HUDEP-2 (cell line): ENCODE results near the gene ATP10B.
A peak's percentile ranks its signal among the peaks of the same experiment; 100 is the strongest.

Experiments
- DNase-seq, 76 experiments: peaks; one replicate each; lab custom pipeline; 2025; ENCODE audit not compliant: unreplicated experiment in 76 of 76; lab: John Stamatoyannopoulos, UW

The ATP10B gene

DNA sequence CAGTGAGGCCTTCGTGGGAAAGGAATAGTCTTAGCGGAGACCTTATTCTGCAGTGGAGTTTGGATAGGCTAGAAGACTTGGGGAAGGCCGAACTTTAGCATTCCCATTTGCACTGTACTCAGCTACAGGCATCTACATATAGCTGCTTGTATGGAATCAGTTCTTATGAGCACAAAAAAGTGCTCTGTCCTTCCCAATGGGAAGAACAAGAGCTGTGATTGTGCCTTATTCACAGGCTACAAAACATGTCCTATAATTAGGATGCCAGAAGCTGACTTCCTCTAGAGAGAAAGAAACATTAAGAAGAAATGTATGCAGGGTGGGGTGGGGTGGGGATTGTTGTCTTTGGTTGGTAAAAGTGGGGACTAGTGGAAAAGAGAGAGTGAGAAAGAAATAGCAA, 154.7 kb downstream of the ATP10B start:
- no peak for DNase-seq

DNA sequence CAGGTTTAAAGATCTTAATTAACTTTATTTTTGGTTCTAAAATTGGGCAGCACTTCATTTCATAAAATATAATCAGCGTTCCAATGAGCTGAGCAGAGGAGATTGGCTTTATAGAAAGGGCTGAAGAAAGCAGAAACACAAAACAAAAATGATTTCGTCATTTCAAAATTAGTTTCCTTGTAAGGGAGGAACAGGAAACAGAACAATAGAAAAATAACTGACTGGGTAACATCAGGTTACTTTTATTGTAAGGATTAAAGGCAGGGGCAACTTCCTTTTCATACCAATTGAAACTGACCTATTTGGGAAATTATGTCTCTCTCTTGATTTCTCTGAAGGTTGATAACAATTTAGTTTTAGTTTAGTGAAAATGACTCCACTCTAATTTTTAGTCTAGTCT, 157.1 kb downstream of the ATP10B start:
- no peak for DNase-seq

DNA sequence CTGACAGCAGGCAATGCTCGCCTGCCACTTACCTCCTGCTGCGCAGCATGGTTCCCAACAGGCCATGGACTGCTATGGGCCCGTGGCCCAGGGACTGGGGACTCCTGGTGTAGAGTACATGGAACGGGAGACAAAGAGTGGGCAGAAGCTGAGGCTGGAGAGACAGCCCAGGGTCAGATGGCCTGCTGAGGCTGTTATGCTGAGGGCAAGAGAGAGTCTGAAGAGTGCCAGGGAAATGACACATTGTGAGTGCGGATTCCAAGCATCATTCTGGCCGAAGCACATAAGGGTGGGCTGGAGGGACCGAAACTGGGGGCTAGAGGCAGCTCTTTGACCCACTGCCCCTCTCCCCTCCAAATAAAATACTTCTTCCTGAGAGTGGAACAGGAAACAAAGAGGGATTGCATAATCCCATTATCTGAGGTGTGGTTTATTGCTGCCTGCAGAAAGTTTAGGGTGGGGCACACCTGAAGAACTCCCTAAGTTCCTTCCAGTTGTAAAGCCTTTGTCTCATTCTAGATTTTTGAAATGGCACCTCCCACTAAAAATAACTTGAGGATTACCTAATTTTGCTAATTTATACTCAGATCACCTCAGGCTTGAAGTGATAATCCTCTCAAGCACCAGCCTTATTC, 158.1 kb downstream of the ATP10B start:
- DNase-seq = no peak

DNA sequence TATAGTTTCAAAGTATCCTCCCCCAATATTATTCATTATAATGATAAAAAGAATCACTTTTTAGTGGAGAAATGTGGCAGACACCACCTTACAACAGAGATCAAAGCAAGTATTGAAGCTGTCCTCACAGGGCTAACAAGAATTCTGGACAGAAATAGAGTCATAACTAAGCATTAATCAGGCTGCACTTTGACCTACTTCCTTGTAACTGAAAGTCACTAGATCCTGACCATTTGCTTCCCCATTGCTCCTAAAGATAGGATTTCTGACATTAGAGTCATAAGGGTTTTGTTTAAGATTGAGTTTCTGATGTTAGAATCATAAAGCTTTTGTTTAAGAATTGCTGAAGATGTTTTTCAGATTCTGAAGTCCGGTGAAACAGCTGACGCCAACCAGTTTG, 159.7 kb downstream of the ATP10B start:
- DNase-seq = no peak

DNA sequence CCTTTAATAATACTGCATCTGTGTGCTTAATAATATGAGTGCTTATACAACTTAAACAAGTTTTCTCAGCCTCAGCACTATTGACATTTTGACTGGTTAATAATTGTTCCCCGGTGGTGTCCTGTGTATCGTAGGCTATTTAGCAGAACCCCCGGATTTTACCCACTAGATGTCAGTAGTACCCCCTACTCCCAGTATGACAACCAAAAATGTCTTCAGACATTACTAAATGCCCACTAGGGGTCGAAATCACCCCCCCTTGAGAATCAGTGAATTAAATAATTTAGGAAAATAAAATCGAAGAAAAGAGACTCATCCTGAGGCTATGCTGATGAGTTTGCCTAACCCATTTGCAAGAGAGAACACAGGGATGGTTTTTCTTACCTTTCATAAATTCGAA, 166.3 kb downstream of the ATP10B start:
- peak in 2 of 76 experiments; percentile 3 to 9 for DNase-seq

DNA sequence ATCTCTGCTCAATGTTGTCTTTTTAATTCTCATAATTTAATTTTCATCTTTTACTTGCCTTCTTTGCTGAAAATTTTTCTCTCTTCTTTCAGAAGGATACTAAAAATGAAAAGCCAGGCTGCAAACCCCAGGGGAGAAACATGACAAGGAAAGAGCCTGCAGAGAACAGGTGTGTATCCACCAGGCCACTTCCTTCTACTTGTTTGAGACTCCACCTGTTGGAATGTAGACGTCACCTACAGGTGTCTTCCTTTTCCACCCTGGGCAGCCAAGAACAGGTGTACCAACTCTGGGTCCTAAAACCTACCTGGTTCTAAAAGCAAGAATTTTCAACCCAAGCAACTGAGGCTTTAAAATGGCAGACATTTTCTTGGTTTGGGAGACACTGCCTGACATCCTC, 166.8 kb downstream of the ATP10B start:
- no peak for DNase-seq

DNA sequence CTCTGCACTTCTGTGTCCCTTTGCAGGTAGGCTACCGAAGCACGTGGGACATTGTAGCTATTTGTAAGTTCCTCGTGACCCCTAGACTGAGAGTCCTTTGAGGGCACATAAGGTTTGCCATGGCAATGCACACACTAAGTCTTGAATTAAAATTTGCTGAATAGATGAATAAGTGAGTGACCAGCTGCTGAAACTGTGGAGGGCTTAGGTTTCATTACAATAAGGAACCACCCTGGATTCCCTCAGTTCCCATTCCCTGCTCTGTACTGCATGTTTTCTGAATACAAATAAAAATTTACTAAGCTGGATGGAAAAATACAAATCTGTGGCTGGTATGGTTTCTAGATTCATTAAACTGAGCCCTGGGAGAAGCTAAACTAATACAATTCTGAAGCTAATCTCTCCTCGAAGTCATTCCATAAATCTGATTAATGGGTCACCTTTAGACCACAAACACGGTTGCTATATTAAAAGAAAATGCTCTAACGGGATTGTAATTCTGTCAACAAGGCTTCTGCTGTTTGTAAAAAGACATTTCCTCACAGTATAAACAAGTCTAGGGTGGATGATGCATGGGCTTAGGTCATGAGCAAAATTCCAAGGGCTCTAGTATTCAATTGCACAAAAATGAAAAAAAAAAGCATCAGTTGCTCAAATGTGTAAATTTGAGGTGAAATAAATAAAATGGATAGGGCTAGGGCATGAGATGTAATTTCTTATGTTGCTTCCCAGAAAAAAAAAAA, 172.3 kb downstream of the ATP10B start:
- DNase-seq = no peak

DNA sequence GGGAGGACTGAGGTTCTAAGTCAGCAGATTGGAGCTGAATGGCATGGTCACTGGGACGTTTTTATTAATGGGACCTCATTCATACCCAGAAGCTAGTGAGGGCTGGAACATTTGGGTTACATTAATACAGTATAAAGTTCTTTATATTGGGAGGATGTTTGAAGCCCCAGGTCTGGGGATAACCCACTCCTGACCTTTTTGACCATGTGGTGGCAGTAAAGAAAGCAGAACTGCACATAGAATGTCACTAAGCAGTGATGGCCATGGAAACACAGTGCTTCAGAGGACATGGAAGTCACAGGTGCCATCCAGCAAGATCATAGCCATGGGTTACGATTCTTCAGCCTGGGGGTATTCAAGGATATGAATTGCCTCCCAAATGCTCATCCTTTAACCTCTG, 176.0 kb downstream of the ATP10B start:
- no peak for DNase-seq

DNA sequence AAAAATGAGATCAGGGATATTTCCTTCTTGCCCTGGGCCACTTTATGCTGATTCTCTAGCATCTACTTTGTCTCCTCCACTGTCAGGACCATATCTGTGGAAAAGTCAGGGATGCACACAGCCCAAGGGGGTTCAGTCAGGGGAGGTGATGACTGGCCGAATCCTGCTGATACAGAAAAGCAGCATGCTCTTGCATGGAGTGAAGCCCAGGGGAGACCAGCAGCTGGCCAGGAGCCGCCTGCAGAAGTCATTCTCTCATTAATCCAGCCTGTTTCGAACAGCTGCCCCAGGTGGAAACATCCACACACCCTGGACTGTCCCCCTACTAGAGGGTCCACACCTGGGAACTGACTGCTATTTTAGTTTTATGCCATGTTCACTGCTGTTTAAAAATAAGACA, 177.1 kb downstream of the ATP10B start:
- no peak for DNase-seq

DNA sequence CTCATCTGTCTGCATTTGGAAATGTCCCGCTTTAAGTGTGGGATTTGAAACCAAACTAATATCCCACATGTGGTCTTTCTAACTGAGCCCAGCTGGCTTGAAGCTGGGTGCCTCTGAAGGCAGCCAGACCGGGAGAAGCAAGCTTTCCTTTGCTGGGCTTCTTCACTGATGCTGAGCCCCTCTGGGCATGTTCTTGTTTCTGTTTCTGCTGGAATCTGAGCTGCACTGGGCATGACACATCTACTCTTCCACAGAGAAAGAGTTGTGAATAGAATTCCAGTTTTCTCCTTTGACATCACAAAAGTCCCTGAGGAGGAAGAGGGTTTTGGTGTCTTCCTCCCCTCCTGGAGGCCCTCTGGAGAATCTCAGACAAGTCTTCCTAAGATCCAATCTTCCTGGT, 179.5 kb downstream of the ATP10B start:
- DNase-seq = no peak

DNA sequence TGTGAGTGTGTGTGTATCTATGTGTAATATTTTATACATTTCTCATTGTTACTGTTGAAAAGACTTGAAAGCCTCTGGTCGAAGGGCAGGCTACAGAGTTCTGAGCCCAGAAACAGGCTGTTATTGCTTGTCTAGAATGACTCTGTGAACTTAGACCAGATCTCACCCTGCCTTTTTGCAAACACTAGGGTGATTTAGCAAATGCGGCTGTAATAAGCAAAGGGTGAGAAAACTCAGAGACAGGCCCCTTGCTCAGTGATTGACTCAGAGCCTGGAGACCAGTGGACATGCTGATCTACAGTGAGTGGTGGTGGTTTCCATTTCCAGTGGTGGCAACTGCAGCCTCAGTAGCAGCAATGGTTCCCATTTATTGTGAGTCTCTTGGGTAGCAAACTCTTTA, 183.7 kb downstream of the ATP10B start:
- DNase-seq = no peak

DNA sequence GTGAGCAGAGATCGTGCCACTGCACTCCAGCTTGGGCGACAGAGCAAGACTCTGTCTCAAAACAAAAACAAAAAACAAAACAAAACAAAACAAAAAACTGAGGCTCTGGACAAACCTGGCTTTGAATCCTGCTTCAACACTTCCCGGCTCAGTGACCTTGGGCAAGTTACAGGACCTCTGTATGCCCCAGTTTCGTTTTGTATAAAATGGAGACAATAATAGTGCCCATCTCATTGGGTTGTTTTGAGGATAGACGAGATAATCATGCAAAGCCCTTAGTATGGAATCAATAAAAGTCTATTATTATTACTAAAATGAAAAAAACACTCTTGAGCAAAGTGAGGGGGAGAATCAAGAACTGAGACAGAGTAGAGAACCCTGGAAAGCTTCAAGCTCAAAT, 184.9 kb downstream of the ATP10B start:
- no peak for DNase-seq

DNA sequence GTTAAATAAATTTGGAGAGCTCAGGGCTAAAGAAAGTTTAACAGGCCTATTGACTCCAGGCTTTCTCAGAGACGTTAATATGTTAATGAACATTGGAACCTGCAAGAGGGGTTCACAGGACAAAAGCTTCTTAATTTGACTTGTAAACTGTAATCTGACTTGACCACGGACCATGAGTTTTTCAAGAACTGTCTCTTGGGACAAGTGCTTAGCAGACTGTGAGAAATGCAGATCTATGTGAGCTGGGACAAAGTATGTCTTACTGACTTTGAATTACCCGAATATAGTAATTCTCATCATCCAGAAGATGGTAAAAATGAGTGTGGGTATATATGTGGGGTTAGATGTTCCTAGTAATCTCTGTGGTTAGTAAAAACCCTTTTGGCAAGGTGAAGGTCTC, 186.6 kb downstream of the ATP10B start:
- no peak for DNase-seq

DNA sequence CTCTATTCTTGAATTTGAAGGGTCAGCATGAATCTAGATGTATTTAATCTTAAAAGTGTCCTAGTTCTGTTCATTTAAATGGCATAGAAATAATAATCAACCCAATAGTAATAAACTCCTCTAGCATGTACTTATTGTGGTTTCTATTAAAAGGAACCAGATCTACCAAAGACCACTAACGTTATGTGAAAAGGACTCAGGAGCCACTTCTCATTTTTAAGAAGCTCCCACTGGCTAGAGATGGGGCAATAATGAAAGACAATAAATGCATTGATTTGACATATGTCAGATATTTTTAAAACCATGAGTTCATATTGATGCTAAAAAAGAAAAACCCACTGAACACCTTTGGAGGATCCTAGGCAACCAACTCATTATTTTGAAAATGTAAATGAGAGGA, 191.9 kb downstream of the ATP10B start:
- no peak for DNase-seq

DNA sequence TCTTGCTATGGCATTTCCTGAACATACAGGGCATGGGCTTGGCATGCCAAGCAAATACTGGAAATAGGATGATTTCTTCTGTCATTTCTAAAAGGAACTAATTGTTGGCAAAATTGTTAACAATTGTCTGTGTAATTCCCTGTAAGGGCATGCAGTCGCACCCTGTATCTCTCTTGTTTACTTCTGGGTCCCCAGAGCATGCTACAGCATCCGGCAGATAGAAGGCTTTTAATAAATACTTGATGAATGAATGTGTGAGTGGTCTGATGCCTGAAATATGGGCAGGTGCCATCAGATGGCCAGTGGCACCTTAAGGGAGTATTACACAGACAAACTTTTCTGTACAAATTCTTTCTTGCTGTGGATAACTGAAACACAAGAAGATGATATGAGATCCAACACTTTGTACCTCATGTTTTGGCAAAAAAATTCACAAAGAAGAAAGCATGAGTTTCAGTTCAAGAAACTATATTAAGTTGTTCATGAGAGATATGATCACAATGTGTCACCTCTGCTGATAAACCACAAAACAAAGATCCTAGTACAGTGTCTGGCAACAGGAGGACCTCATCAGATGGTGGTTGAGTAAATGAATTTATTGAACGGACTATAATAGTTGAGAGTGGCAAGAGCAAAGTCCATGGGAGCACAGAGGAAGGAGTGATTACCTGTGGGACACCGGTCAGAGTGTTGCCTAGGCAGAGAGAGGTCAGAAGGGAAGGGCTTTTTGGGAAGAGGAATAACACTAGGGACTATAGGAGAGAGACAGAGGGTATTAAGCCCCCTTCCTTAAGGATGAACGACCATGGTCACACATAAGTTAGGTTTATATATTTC, 194.2 kb downstream of the ATP10B start:
- no peak for DNase-seq

DNA sequence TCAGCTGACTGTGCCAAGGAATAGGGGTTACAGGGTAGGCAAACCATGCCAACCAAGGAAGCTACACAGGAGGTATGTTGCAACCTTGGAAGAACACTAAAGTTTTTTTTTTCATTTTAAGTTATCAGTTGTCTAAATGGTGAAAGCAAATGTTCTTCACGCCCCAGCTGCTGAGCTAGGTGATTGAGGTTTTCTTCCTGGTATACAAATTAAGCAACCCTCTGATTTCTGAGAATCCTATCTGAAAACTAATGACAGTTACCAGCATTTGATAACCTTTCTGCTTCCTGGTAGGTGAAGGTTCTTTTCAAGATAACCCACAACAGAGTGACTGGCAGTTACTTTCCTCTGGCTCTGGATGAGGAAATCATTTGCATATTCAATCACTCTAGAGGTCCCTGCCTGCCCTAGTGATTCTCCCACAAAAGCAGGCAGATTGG, 194.9 kb downstream of the ATP10B start:
- DNase-seq = peak in 10 of 76 experiments; percentile 2 to 67 (median 15)

DNA sequence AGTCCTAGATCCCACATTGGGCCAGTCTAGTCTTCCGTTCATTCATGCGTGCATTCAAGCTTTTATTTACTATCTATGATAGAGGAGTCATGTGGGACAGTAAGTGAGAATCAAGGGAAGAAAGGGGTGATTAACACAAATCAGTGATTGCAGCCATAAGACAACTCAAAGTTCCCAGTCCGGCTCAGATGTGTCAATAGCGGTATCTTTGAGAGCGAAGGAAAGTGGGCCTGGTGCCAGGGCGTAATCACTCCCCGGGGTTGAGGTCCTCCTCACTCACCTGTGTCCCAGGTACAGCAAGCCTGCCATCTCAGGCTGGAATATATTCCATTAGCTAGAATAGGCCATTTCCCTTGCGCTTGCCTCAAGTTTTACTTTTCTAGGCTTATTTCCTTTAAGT, 196.3 kb downstream of the ATP10B start:
- no peak for DNase-seq

DNA sequence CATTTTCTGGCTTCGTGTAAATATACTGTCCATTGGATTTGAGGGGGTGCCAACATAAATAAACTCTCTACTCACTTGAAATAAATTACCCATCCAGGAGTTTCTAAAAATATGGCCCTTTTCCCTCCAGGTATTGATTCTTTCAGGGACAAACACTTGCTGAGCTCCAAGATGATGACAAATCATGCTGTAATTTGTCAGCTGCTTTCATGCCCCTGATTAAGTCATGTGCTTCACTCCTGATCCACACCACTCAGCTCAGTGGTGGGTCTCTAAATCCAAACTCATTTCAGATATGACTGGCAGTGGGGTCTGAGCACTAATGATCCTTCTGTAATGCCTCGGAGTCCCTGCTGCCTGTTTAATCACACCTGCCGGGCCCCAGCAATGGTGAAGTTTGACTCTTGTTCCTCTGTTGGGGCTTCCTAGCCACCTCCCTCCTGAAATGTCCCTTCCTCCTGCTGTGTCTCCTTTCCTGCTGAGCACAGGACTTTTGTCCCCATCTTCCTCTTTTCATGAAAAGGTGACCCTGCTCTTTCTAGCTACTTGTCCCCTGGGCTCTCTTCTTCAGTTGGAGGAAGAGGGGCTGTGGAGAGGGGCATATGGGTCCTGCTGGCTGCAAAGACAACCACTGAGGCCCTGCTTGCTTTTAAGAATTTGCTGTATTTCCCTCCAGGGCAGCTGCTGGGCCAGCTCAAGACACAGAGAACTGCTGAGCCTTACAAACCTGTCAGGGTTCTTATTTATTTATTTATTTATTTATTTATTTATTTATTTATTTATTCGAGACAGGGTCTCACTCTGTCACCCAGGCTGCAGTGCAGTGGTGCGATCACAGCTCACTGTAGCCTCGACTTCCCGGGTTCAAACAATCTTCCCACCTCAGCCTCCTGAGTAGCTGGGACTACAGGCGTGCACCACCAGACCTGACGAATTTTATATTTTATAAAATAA, 200.0 kb downstream of the ATP10B start:
- no peak for DNase-seq

DNA sequence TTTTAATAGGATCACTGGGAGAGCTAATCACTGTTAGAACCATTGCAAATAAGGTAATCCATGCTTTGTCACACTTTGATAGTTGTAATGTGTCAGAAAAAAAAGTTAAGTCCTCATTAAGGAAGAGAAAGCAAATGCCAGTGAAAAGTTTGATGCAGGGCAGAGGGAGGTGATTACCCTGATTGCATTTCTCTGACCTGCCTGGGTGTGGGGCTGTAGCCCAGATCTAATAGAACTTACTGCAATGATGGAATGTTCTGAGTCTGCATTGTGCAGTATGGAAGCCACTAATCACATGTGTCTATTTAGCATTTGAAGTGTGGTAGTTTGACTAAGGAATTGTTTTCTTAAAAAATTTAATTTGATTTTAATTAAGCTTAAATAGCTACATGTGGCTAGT, 202.7 kb downstream of the ATP10B start:
- peak in 4 of 76 experiments; percentile 0 to 8 (median 4) for DNase-seq

DNA sequence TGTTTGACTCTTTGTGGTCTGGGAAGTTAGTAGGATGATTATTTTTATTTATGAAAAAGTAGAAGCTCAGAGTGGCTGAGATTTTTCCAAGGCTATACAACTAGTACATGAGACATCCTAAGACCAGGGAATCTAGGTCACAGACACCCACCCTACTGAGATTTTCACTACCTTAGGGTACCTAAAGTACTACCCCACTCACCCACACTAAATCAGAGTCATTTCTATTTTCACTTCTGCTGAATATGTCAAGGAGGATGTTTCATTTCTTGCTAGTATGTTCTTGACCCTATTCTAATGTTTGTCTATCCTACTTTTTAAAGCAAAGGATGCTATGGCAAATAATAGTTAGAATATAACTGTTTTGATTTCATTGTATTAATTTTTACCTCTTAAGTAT, 206.0 kb downstream of the ATP10B start:
- no peak for DNase-seq
